IMR-90 (cell line): ENCODE measurements around the gene AP3D1.

Experiments used
- BHLHE40 ChIP-seq: fragments of 150-350 bp; IDR thresholded peaks from 2 replicates; pipeline ENCODE4 v1.6.1; 2016; ENCODE audit warnings: mild to moderate bottlenecking, low read depth, low read length
- CTCF ChIP-seq: conservative IDR thresholded peaks from 2 replicates; pipeline ENCODE4 v1.5.1; 2012; ENCODE audit warnings: mild to moderate bottlenecking, low read depth, low read length, improper control_type of control experiment
- FOS ChIP-seq: fragments of 150-350 bp; IDR thresholded peaks from 2 replicates; pipeline ENCODE4 v1.6.1; 2016; ENCODE audit warnings: low read depth, low read length
- MXI1 ChIP-seq: IDR thresholded peaks from 2 replicates; pipeline ENCODE4 v1.6.1; 2012; ENCODE audit warnings: low read depth, mild to moderate bottlenecking, low read length, moderate library complexity, borderline replicate concordance
- POLR2A ChIP-seq: IDR thresholded peaks from 2 replicates; pipeline ENCODE4 v1.6.1; 2012; ENCODE audit warnings: mild to moderate bottlenecking, low read depth, low read length
- RFX5 ChIP-seq: IDR thresholded peaks from 2 replicates; pipeline ENCODE4 v1.8.0; 2012; ENCODE audit warnings: low read depth, mild to moderate bottlenecking, low read length, moderate library complexity
- SMC3 ChIP-seq: fragments of 150-350 bp; IDR thresholded peaks from 2 replicates; pipeline ENCODE4 v1.6.1; 2016; ENCODE audit warnings: low read depth, mild to moderate bottlenecking, antibody characterized with exemption, low read length, moderate library complexity
- USF2 ChIP-seq: fragments of 150-350 bp; IDR thresholded peaks from 2 replicates; pipeline ENCODE4 v1.6.1; 2017; ENCODE audit warnings: mild to moderate bottlenecking, antibody characterized with exemption, low read length, low read depth

- TF ChIP-seq USF2 (no peak), MXI1 (no peak), BHLHE40 (no peak), CTCF (no peak), SMC3 (no peak), POLR2A (no peak), RFX5 (no peak), FOS (no peak)
Measured at GRCh38 chr19:2051773-2052704, 99.3 kb downstream of the AP3D1 start.
